Muscle layer of colon (tissue), 2 donors: ENCODE measurements around the gene CDC42.

ENCODE experiments used
- H3K27ac ChIP-seq: one replicate; pipeline ENCODE4 v1.7.0; 2013; ENCODE audit warnings: low read depth, mild to moderate bottlenecking, low read length, moderate library complexity
- H3K27me3 ChIP-seq, 2 donors: one replicate each; pipeline ENCODE4 v1.7.0; 2013; ENCODE audit warnings: low read length in 2 of 2, mild to moderate bottlenecking in 2 of 2; ENCODE audit not compliant: insufficient read depth in 2 of 2, control insufficient read depth in 1 of 2
- H3K36me3 ChIP-seq: one replicate; pipeline ENCODE4 v1.7.0; 2013; ENCODE audit warnings: mild to moderate bottlenecking, low read length; ENCODE audit not compliant: insufficient read depth
- H3K4me1 ChIP-seq: one replicate; pipeline ENCODE4 v1.7.0; 2013; ENCODE audit warnings: mild to moderate bottlenecking, low read length; ENCODE audit not compliant: insufficient read depth
- H3K4me3 ChIP-seq, 2 donors: one replicate each; pipeline ENCODE4 v1.7.0; 2013; ENCODE audit warnings: low read length in 2 of 2, low read depth in 1 of 2, mild to moderate bottlenecking in 1 of 2, moderate library complexity in 1 of 2
- H3K9ac ChIP-seq: one replicate; pipeline ENCODE4 v1.7.0; 2013; ENCODE audit warnings: low read length
- H3K9me3 ChIP-seq: one replicate; pipeline ENCODE4 v1.7.0; 2013; ENCODE audit warnings: mild to moderate bottlenecking, low read length
- donor health status: abdominal sarcoma.
- donor health status: Adenocarcinoma of cecum.

Gene CDC42

GRCh38 chr1:22056043-22056442 is 3.5 kb downstream of the CDC42 start:
- H3K27ac ChIP-seq, result no peak overlapping the region
- H3K9ac ChIP-seq, result peak overlapping the region; percentile 33
- H3K9me3 ChIP-seq, result no peaks in the 10 kb centered on the region
- H3K36me3 ChIP-seq, result no peaks in the 10 kb centered on the region
- no peaks in the 10 kb centered on the region for H3K27me3 ChIP-seq
- H3K4me3 ChIP-seq, result no peak overlapping the region
- H3K4me1 ChIP-seq, result peaks cover 45% of the 10 kb centered on the region

GRCh38 chr1:22056936-22057335 is 4.4 kb downstream of the CDC42 start:
- Histone ChIP-seq H3K4me1 (peaks cover 45% of the 10 kb centered on the region), H3K27ac (no peak overlapping the region), H3K9me3 (no peaks in the 10 kb centered on the region), H3K27me3 (no peaks in the 10 kb centered on the region), H3K9ac (peak overlapping the region; percentile 33), H3K36me3 (no peaks in the 10 kb centered on the region), H3K4me3 (no peak overlapping the region)

- Histone ChIP-seq H3K9ac (no peak overlapping the region), H3K36me3 (no peaks in the 10 kb centered on the region), H3K4me3 (no peak overlapping the region), H3K27me3 (no peaks in the 10 kb centered on the region), H3K27ac (no peak overlapping the region), H3K9me3 (no peaks in the 10 kb centered on the region), H3K4me1 (peaks cover 53% of the 10 kb centered on the region)
Measured at GRCh38 chr1:22057861-22058260, 5.4 kb downstream of the CDC42 start.

- Histone ChIP-seq H3K4me1 (peaks cover 72% of the 10 kb centered on the region), H3K27ac (no peak overlapping the region), H3K4me3 (no peak overlapping the region), H3K27me3 (no peaks in the 10 kb centered on the region), H3K9me3 (no peaks in the 10 kb centered on the region), H3K36me3 (no peaks in the 10 kb centered on the region), H3K9ac (no peak overlapping the region)
Measured at GRCh38 chr1:22064751-22065402, 12.4 kb downstream of the CDC42 start.

- peaks cover 56% of the 10 kb centered on the region for H3K4me1 ChIP-seq
- H3K9ac ChIP-seq, result no peak overlapping the region
- no peaks in the 10 kb centered on the region for H3K9me3 ChIP-seq
- no peak overlapping the region for H3K27ac ChIP-seq
- H3K27me3 ChIP-seq, result no peaks in the 10 kb centered on the region
- no peak overlapping the region for H3K4me3 ChIP-seq
- H3K36me3 ChIP-seq, result peaks cover 6% of the 10 kb centered on the region
Measured at GRCh38 chr1:22071511-22071910, 19.0 kb downstream of the CDC42 start.

GRCh38 chr1:22074803-22075202 is 22.3 kb downstream of the CDC42 start:
- H3K4me1 ChIP-seq, result peaks cover 48% of the 10 kb centered on the region
- no peak overlapping the region for H3K9ac ChIP-seq
- no peak overlapping the region for H3K27ac ChIP-seq
- no peaks in the 10 kb centered on the region for H3K9me3 ChIP-seq
- no peak overlapping the region for H3K4me3 ChIP-seq
- no peaks in the 10 kb centered on the region for H3K27me3 ChIP-seq
- H3K36me3 ChIP-seq, result peaks cover 18% of the 10 kb centered on the region

- H3K27me3 ChIP-seq, result no peaks in the 10 kb centered on the region
- no peak overlapping the region for H3K9ac ChIP-seq
- no peak overlapping the region for H3K27ac ChIP-seq
- H3K9me3 ChIP-seq, result no peaks in the 10 kb centered on the region
- peaks cover 48% of the 10 kb centered on the region for H3K4me1 ChIP-seq
- peaks cover 20% of the 10 kb centered on the region for H3K36me3 ChIP-seq
- no peak overlapping the region for H3K4me3 ChIP-seq
Measured at GRCh38 chr1:22075718-22076117, 23.2 kb downstream of the CDC42 start.

- Histone ChIP-seq H3K4me3 (no peak overlapping the region), H3K27ac (no peak overlapping the region), H3K36me3 (peaks cover 21% of the 10 kb centered on the region), H3K27me3 (no peaks in the 10 kb centered on the region), H3K9ac (no peak overlapping the region), H3K4me1 (peaks cover 52% of the 10 kb centered on the region), H3K9me3 (no peaks in the 10 kb centered on the region)
Measured at GRCh38 chr1:22076346-22076745, 23.8 kb downstream of the CDC42 start.

- Histone ChIP-seq H3K27me3 (no peaks in the 10 kb centered on the region), H3K9ac (no peak overlapping the region), H3K4me3 (no peak overlapping the region), H3K27ac (no peak overlapping the region), H3K4me1 (peaks cover 57% of the 10 kb centered on the region), H3K9me3 (no peaks in the 10 kb centered on the region), H3K36me3 (peaks cover 32% of the 10 kb centered on the region)
Measured at GRCh38 chr1:22077728-22078127, 25.2 kb downstream of the CDC42 start.

- Histone ChIP-seq H3K9ac (no peak overlapping the region), H3K4me1 (peaks cover 56% of the 10 kb centered on the region), H3K27me3 (no peaks in the 10 kb centered on the region), H3K36me3 (peaks cover 32% of the 10 kb centered on the region), H3K27ac (no peak overlapping the region), H3K9me3 (no peaks in the 10 kb centered on the region), H3K4me3 (no peak overlapping the region)
Measured at GRCh38 chr1:22078133-22078532, 25.6 kb downstream of the CDC42 start.

- peaks cover 26% of the 10 kb centered on the region for H3K36me3 ChIP-seq
- peaks cover 48% of the 10 kb centered on the region for H3K4me1 ChIP-seq
- no peak overlapping the region for H3K27ac ChIP-seq
- no peak overlapping the region for H3K9ac ChIP-seq
- no peak overlapping the region for H3K4me3 ChIP-seq
- no peaks in the 10 kb centered on the region for H3K9me3 ChIP-seq
- H3K27me3 ChIP-seq, result no peaks in the 10 kb centered on the region
Measured at GRCh38 chr1:22080191-22080590, 27.7 kb downstream of the CDC42 start.

GRCh38 chr1:22088331-22088730 is 35.8 kb downstream of the CDC42 start:
- no peak overlapping the region for H3K9ac ChIP-seq
- no peaks in the 10 kb centered on the region for H3K9me3 ChIP-seq
- H3K4me3 ChIP-seq, result no peak overlapping the region
- H3K4me1 ChIP-seq, result peaks cover 40% of the 10 kb centered on the region
- peaks cover 33% of the 10 kb centered on the region for H3K36me3 ChIP-seq
- H3K27me3 ChIP-seq, result no peaks in the 10 kb centered on the region
- no peak overlapping the region for H3K27ac ChIP-seq
